NOMO-1 treated with dmso at 0.1 percent for 144 hours (cell line): ENCODE results near the gene PGBD2.
"Not testable (repeated sequence)": the region's sequence is repeated elsewhere in the genome, so short reads cannot be mapped to it uniquely, and the experiment has no call there.

Experiments used
- DNase-seq: peaks from one replicate; lab custom pipeline; 2025; ENCODE audit not compliant: unreplicated experiment; lab: John Stamatoyannopoulos, UW

Gene PGBD2, protein sequence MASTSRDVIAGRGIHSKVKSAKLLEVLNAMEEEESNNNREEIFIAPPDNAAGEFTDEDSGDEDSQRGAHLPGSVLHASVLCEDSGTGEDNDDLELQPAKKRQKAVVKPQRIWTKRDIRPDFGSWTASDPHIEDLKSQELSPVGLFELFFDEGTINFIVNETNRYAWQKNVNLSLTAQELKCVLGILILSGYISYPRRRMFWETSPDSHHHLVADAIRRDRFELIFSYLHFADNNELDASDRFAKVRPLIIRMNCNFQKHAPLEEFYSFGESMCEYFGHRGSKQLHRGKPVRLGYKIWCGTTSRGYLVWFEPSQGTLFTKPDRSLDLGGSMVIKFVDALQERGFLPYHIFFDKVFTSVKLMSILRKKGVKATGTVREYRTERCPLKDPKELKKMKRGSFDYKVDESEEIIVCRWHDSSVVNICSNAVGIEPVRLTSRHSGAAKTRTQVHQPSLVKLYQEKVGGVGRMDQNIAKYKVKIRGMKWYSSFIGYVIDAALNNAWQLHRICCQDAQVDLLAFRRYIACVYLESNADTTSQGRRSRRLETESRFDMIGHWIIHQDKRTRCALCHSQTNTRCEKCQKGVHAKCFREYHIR

DNA sequence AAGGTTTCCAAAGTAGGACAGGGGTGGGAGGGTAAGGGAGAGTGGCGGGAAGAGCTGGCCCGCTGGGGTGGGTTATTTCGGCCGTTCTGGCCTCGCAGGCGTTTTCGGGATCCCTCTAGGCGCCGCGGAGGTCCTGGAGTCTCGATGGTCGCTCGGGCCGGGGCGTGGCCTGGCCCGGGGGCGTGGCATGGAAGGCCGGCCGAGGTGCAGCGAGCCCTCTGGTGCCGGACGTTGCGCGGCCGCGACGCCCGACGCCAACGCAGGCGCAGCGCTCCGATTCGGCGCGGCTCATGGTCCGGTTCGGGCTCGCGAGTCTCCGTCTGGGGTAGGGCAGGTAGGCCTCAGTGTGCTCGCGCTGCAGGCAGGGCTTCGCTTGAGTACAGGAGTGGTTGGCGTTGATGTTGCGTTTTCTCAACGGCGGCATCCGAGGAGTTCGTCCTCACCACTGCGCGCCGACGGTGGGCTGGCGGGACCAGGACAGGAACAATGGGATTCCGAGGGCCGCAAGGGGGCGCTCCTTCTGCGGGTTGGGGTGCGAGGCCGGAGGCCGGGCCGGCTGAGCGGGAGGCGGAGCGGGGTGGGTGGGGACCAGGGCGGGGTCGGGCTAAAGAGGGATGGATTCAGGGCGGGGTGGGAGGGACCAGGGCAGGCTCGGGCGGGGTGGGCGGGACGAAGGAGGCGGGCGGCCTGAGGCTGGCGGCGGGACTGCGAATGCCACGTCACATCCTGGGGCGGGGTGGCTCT lies at the start of gene PGBD2:
PGBD2 (plus strand) TSS at position 227 of the 744 bp plus-strand sequence. CDS start 7,628 bp downstream, outside the sequence.
- DNase-seq: peak; percentile 92

DNA sequence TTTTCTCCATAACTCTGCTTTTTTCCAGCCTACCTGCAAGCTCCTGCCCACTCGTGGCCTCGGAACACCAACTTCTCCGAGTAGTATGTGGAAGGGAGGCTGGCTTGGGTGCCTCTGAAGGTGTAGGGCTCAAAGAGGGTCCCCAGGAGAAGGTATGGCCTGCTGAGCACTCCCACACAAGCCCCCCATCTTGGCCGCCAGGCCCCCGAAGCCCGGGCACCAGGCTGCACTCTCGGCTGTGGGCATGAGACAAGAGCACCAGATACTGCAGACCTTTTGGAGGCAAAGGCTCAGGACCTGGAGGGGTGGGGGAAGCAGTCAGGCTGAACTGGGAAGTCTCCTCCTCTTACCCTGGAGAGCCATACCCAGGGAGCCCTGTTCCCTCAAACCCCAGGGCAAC lies 48.8 kb upstream of the PGBD2 start:
- no peak for DNase-seq

DNA sequence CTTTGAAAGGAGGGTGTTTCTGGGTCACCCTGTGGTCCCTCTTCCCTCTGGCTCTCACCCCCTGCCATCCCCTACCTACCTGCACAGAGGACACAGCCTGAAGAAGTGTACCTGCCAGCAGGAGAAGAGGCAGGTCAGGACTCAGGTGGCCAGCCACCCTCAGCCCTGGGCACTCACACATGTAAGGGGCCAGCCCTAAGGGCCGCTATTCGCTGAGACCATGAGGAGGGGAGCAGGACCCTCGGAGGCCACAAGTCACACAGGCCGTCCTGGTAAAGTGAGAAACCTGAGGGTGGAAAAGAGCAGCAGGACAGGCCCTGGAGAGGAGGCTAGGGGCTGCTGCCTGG lies 48.3 kb upstream of the PGBD2 start:
- no peak for DNase-seq

DNA sequence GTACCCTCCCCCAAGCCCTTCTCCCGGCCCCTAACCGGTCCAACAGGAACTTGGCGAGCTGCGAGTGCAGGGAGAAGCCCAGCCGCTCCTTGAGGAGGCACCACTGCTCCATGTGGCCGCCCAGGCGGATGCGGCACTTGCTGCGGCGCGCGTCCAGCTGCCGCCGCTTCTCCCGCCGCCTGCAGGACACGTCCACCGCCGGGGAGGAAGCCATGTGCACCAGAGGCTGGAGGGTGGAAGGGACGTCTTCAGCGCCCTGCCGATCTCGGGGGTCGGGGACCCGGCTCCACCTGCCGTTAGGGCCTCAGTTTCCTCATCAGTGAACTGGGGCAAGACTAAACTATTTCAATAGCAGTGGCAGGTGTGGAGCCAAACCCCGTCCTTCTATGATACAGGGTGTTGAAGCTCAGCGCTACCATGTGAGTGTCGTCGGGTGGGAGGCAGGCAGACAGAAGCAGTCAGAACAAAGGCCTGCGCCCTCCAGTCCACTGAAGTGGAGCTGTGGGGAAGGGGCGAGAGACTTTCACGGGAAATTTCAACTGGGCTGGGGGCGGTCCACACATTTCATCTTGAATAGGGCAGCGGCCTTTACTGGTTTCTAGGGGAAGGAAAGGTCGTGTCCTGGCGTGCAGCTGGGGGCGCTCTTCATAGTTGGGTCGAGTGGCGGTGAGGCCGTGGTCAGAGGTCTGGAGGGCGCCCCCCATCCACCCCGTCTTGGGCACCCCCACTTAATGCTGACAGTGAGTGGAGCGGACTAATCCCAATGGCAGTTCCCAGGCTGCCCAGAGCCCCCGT lies 47.7 kb upstream of the PGBD2 start:
- DNase-seq: peak; percentile 72

DNA sequence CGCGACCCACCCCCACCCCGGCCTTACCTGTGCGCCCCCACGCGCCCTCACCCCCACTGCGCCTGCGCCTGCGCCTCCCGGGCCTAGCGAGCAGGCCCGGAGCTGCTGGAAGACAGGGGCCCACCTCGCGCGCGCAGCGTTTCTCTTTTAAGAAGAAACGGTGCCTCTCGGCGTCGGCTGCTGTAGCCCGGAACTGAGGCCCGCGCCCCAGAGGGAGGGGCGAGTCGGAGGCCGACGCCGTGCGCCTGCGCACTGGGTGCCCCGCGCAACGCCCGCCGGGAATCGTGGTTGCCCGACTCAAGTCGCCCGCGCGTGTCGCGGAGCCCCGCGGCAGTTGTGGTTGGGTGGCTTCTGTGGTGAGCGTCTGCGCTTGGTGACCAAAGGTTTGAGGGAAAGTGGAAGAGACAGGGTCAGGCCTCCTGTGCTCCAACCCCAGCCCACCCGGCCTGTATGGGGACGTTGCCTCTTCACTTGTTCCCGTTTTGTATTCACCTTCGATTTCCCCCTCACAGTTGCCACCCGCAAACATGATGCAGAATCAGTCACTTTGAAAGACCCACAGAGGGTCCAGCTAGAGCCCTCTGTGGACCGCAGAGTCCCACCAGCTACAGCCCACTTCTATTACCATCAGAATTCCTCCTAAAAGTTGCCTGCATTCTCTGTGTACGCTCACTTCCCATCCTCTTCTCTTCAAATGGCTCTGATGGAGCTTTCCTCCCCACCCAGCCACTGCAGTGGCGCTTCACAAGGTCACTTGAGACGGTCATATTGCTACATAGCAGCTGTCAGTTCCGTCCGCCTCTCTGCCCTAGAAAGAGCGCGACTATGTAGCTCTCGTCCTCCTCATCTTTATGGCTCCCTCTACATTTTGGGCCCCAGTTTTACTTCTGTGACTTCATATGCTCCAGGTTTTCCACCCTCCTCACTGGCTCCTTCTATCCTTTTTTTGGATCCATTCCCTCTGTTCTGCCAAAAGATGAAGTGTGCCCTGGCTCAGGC lies 46.8 kb upstream of the PGBD2 start, which contains the start of gene ZNF692:
ZNF692 (minus strand) TSS at position 195 of the 999 bp plus-strand sequence. CDS start 776 bp downstream, outside the sequence.
- peak; percentile 93 for DNase-seq

DNA sequence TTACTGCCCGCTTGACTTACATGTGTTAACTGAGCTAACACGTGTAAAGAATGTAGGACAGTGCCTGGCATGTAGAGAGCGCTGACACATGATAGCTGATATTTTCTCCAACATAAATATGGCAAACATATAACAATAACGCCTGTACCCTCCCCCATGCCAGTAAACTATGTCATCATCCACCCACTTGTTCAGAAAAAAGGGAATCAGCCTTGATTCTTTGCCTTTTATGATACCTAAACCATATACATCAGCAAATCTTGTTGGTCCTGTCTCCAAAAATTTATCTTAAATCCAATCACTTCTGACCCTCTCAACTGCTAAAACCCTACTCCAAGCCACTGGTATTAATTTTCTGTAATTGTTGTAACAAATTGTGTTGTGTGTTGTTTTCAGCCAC lies 46.0 kb upstream of the PGBD2 start:
- DNase-seq: no peak

DNA sequence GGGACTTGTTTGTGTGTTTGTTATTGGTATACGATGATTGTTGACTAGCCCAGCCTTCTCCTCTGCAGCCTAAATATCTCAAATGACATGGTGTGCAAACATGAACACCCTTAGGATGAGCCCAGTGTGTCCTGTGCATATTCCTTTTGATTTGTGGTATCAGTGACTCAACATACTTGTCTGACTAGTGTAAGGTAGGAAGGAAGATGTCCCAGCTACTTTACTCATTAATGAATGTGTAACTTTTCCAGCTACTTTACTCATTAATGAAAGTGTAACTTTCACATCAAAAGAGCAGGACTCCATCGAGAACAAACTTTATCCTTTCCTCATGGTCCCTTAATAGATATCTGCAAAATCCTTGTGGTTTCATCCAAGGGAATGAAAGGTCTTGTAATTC lies 44.4 kb upstream of the PGBD2 start:
- no peak for DNase-seq

DNA sequence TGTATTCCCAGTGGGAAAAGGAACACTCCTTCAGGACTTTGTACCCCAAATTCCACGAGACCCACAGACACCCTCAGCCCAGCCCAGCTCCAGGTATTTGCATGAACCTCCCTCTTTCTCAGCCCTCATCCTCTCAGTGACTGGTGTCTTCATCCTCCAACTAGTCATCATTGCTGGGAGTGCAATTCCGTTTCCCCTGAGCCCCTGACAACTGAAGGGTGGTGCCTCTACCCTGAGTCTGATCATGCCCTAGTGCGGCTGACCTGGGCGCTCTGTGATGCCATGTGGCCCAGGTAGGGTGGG lies 43.4 kb upstream of the PGBD2 start:
- peak; percentile 28 for DNase-seq

DNA sequence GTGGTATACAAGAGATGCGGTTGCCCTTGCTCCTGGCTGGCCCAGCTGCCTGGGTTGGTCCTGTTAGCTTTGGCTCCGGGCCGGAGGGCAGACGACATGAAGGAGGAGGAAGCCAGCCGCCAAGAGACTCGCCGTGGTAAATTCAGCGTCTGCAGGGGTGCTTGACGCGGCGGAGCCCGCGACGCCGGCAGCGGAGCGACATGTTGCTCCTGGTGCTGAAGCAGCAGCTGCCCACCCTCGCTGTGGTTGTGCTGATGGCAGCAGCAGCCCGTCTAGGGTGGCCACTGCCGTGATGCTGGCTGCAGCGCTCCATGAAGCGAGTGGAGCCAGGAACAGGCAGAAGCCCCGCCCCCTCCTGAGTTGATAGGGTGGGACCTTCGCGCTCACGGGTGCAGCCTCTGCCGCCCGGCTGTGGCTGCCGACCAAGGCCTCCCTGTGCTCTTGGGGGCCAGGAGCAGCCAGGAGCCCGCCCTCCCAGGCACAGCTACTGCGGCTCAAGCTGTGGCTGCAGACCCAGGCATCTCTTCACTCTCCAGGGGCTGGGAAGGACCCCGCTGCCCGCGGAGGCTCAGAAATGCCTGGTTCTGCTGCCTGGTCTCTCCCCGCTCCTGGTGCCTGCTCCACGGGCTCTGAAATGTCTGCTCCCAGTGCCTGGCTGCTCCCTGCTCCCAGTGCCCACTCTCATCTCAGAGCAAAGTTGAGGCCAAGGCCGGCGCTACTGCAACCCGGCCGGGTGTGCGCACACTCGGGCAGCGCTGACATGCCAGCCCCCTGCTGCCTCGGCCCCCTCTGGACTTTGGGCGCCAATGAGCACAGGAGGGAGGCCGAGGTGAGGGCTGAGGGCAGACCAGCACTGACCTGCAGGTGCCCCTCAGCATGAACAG lies 42.8 kb upstream of the PGBD2 start:
- peak; percentile 64 for DNase-seq

DNA sequence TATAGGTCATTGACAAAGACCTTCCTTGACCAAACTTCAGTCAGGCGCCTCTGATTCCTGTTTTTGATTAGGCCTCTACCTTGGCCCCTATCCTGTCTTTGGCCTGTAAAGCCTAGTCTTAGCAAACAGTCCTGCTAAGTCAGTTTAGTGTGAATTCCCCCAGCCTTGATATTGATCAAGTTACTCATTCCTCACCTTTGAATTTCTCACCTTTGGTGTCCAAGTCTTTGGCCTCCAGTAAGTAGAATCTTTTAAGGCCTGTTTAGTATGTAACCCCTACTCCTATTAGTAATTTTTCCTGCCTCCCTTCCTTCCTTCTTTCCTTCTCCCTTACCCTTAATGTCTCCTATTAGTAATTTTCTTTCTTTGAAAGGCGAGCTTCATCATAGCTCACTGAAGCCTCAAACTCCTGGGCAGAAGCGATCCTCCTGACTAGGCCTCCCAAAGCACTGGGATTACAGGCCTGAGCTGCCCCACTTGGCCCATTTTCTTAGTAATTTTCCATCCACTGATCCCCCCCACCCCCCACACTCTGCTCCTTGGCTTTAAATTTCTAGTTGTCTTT lies 34.1 kb upstream of the PGBD2 start:
- no peak for DNase-seq

DNA sequence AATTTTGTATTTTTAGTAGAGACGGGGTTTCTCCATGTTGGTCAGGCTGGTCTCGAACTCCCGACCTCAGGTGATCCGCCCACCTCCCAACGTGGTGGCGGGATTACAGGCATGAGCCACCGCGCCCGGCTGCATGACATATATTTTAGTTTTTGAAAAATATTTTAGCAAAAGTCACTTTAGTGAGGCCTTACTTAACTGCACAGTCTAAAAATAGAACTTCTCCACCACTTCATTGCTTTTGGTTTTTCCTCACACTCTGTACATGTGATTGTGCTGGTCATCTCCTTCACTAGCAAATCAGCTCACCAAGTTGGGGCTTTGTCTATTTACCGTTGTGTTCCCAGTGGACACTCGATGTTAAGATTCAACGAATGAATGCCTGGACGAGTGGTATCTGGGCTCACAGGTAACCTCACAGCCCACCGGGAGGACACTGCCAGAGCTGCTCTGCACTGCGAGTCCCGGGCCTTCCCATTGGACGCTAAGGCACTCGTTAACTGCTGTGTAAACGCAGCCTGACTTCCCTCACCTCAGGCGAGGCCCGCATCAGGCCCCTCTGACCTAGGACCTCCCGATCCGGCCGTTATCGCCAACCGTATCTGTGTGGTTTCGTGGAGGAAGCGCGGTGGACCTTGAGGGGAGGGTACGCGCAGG lies 33.2 kb upstream of the PGBD2 start:
- DNase-seq: peak; percentile 61

DNA sequence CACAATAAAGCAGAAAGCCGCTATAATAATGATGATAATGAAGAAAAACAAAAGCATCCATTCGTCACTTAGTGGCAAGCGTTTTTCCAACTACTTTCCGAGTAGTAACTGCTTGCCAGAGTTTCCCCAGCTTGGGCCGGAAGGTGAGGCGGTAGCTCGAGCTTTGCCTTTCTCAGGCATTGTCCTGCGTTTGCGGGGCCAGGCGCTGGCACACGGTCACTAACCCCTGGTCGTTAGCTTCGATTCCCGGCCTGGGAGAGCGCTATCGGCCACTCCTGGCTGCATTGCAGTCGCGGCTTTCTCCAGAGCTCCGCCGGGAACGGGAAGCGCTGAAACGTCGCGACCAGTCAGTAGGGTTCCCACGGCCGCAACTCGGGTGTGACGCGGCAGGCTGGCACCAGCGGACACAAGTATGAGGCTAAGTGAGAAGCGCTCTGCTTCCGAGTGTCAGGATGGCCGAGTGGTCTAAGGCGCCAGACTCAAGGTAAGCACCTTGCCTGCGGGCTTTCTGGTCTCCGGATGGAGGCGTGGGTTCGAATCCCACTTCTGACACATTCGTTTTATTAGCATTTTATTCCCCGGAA lies 32.5 kb upstream of the PGBD2 start:
- peak; percentile 90 for DNase-seq

DNA sequence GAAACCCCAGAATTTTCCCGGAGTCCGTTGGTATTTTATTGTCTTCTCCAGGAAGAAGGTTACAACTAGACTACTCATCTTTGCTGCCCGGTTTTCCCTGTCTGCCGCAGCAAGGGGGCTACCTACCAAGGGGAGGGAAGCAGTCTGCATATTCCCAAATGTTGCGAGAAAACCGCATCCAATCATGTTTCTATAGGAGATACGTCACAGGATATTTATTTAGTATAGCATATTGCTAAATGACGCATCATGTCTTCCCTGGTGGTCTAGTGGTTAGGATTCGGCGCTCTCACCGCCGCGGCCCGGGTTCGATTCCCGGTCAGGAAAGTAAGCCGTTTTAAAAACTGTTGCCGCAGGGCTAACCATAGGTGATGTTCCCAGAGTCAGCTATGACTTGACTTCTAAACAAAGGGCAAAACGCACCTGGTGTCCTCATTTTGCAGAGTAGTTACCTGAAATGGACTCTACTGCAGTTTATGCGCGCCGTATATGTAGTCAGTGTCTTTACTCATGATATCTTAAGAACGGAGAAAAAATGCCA lies 32.0 kb upstream of the PGBD2 start:
- peak; percentile 82 for DNase-seq

DNA sequence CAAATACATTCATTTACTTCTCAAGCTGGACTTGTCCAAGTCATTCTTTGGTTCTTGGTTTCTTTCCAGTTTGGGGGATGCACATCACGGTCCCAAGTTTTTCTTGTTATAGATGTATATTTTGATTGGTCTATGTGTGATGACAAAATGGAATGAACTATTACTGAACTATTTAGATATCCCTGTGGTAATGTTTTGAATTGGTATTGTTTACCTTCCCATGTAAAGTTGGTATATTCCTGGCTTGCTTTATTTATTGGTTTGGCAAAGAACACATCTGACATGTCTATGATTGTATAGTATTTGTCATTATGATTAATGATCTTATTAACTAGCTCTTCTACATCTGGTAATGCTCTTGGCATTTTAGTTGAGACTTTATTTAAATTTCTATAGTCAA lies 24.8 kb upstream of the PGBD2 start:
- DNase-seq: no peak

DNA sequence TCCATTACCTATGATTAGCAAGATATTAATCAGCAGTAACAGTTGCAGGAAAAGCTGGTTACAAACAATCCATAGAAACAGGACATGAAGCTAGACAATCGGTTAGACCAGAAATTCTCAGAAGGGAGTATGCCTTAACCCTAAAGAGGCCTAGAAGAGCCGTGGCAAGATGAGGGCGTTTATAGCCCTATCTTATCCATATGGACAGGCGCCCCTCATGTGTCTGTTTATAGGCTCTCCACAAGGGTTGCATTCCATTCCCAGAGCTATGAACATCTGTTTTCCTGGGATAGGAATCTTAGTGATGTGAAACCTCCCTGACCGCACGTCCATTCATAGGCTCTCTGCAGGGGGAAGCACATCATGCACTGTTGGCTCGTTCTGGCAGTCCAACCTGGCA lies 23.6 kb upstream of the PGBD2 start:
- DNase-seq: not testable (repeated sequence)

DNA sequence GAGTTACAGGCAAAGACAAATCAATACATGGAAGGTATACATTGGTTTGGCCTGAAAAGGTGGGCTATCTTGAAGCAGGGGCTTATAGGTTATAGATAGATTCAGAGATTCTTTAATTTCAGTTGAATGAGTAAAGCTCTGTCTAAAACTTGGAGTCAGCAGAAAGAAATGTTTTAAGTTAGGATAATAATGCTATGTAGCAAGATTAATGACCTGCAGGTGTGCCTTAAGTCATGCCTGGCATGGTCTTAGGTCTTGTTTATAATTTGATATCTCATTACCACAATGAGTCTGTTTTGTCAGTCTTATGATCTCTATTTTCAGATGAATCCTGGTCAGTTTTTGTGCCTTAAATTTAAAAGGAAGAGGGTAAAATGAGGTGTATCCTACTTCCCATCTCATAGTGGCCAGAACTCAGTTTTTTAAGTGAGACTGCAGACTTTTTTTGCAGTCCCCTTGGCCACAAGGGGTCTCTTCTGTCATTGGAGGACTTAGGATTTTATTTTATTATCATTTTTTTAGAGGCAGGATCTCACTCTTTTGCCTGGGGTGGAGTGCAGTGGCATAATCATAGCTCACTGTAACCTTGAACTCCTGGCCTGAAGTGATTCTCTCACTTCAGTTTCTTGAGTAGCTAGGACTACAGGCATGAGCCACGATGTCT lies 21.3 kb upstream of the PGBD2 start:
- DNase-seq: no peak

DNA sequence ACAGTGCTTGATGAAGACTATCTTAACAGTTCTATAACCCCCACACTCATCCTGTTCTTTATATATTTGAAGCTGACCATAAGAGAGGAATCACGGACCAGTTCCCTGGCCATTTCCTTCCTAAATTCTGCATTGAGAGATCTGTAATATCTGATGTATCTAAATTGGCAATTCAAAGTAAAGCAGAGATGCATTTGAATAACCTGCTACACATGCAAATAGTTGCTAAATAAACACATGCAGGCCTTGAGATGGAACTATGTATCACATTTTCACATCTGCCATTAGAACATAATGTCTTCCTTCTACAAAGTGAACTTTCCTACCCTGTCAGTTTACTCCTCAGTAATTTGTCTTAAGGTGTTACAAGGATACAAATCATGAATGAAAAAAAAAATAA lies 20.4 kb upstream of the PGBD2 start:
- DNase-seq: no peak
